ENCODE results near the gene DIS3L2.
"Not testable (repeated sequence)": the region's sequence is repeated elsewhere in the genome, so short reads cannot be mapped to it uniquely, and the experiment has no call there.

DIS3L2 gene

GRCh38 chr2:232365621-232366321 is 404.3 kb downstream of the DIS3L2 start:
- TF ChIP-seq ISL1 (CRISPR knock-in tag; IDR thresholded peaks at IDR 0.05) = no peak
- TF ChIP-seq PPARA (CRISPR knock-in tag; IDR thresholded peaks at IDR 0.05; ENCODE audit: borderline replicate concordance) = no peak
- TF ChIP-seq SNAI2 (CRISPR knock-in tag; IDR thresholded peaks at IDR 0.05) = no peak
- TF ChIP-seq CSDC2 (CRISPR knock-in tag; IDR thresholded peaks at IDR 0.05) = no peak
- no peak for TF ChIP-seq ZC3H10 (CRISPR knock-in tag; IDR thresholded peaks at IDR 0.05)
- no peak for TF ChIP-seq ZFP3 (CRISPR knock-in tag; IDR thresholded peaks at IDR 0.05)
- no peak for TF ChIP-seq CSRNP3 (CRISPR knock-in tag; IDR thresholded peaks at IDR 0.05)
- peak; percentile 95 for ATAC-seq

GRCh38 chr2:232366461-232366860 is 404.9 kb downstream of the DIS3L2 start:
- not testable (repeated sequence) for ATAC-seq

GRCh38 chr2:232367016-232367415 is 405.5 kb downstream of the DIS3L2 start:
- TF ChIP-seq ARNTL (CRISPR knock-in tag; IDR thresholded peaks at IDR 0.05; ENCODE audit: borderline replicate concordance, low read depth) = no peak
- TF ChIP-seq ESRRG (CRISPR knock-in tag; IDR thresholded peaks at IDR 0.05) = no peak
- no peak for TF ChIP-seq TCF4 (CRISPR knock-in tag; IDR thresholded peaks at IDR 0.05; ENCODE audit: borderline replicate concordance)
- TF ChIP-seq PPARA (CRISPR knock-in tag; IDR thresholded peaks at IDR 0.05; ENCODE audit: borderline replicate concordance) = no peak
- no peak for TF ChIP-seq CREB5 (CRISPR knock-in tag; IDR thresholded peaks at IDR 0.05; ENCODE audit: low read depth)
- TF ChIP-seq RARB (CRISPR knock-in tag; IDR thresholded peaks at IDR 0.05) = no peak
- TF ChIP-seq TSHZ2 (CRISPR knock-in tag; IDR thresholded peaks at IDR 0.05) = no peak
- TF ChIP-seq TOX (CRISPR knock-in tag; IDR thresholded peaks at IDR 0.05; ENCODE audit: borderline replicate concordance) = no peak
- TF ChIP-seq SNAI2 (CRISPR knock-in tag; IDR thresholded peaks at IDR 0.05) = no peak
- no peak for TF ChIP-seq BACH2 (CRISPR knock-in tag; IDR thresholded peaks at IDR 0.05; ENCODE audit: borderline replicate concordance)
- no peak for TF ChIP-seq ZFP30 (CRISPR knock-in tag; IDR thresholded peaks at IDR 0.05)
- no peak for ATAC-seq

- TF ChIP-seq ESRRG (CRISPR knock-in tag; IDR thresholded peaks at IDR 0.05) (no peak), ZNF565 (CRISPR knock-in tag; conservative IDR thresholded peaks at IDR 0.05; ENCODE audit: low read depth) (no peak), SNAI2 (CRISPR knock-in tag; IDR thresholded peaks at IDR 0.05) (no peak)
- ATAC-seq = peak; percentile 28; the same call in 1 of the 3 replicates
Observed at GRCh38 chr2:232367591-232368233, 406.2 kb downstream of the DIS3L2 start.

- TF ChIP-seq ARNTL (CRISPR knock-in tag; IDR thresholded peaks at IDR 0.05; ENCODE audit: borderline replicate concordance, low read depth) = no peak
- no peak for TF ChIP-seq ZNF8 (CRISPR knock-in tag; IDR thresholded peaks at IDR 0.05)
- TF ChIP-seq ZC3H10 (CRISPR knock-in tag; IDR thresholded peaks at IDR 0.05) = no peak
- no peak for TF ChIP-seq ZFP30 (CRISPR knock-in tag; IDR thresholded peaks at IDR 0.05)
- TF ChIP-seq BACH2 (CRISPR knock-in tag; IDR thresholded peaks at IDR 0.05; ENCODE audit: borderline replicate concordance) = no peak
- no peak for TF ChIP-seq ZNF565 (CRISPR knock-in tag; conservative IDR thresholded peaks at IDR 0.05; ENCODE audit: low read depth)
- TF ChIP-seq GLIS3 (CRISPR knock-in tag; IDR thresholded peaks at IDR 0.05) = no peak
- no peak for TF ChIP-seq POU6F1 (CRISPR knock-in tag; IDR thresholded peaks at IDR 0.05; ENCODE audit: borderline replicate concordance, low read depth)
- TF ChIP-seq TCF4 (CRISPR knock-in tag; IDR thresholded peaks at IDR 0.05; ENCODE audit: borderline replicate concordance) = no peak
- no peak for TF ChIP-seq ISL1 (CRISPR knock-in tag; IDR thresholded peaks at IDR 0.05)
- TF ChIP-seq ZFP3 (CRISPR knock-in tag; IDR thresholded peaks at IDR 0.05) = no peak
- TF ChIP-seq CSRNP3 (CRISPR knock-in tag; IDR thresholded peaks at IDR 0.05) = no peak
- TF ChIP-seq ZNF70 (CRISPR knock-in tag; IDR thresholded peaks at IDR 0.05) = no peak
- ATAC-seq = no peak
Observed at GRCh38 chr2:232368311-232368731, 406.8 kb downstream of the DIS3L2 start.

All from SK-N-SH treated with all-trans-retinoic acid at 6 μM for 48 hours (cell line).